Stimulated activated memory B cell treated with anti-CD40 and anti-IgM and Interleukin-4, amounts not matched to agents 10 μg/mL and 1 μg/mL and 100 μg/mL, for 72 hours (primary cell): ENCODE data around the gene ACTL7B.

Source experiments
- ATAC-seq: fragments of 150-1000 bp; cut with Tn5 transposase; 2 replicates; pipeline ENCODE4 v1.10.0; 2021
- H3K27ac Mint-ChIP-seq: one replicate; pipeline ENCODE4 v1.8.0; 2022; ENCODE audit warnings: mild to moderate bottlenecking, mixed read lengths
- H3K27me3 Mint-ChIP-seq: one replicate; pipeline ENCODE4 v1.8.0; 2022; ENCODE audit warnings: mixed read lengths
- H3K36me3 Mint-ChIP-seq: one replicate; pipeline ENCODE4 v1.8.0; 2022; ENCODE audit warnings: mixed read lengths
- H3K4me1 Mint-ChIP-seq: one replicate; pipeline ENCODE4 v1.8.0; 2022; ENCODE audit warnings: mixed read lengths
- H3K4me3 Mint-ChIP-seq: one replicate; pipeline ENCODE4 v1.8.0; 2022; ENCODE audit warnings: mild to moderate bottlenecking, moderate library complexity, mixed read lengths
- H3K9me3 Mint-ChIP-seq: one replicate; pipeline ENCODE4 v1.8.0; 2022; ENCODE audit warnings: mixed read lengths

ACTL7B gene

DNA sequence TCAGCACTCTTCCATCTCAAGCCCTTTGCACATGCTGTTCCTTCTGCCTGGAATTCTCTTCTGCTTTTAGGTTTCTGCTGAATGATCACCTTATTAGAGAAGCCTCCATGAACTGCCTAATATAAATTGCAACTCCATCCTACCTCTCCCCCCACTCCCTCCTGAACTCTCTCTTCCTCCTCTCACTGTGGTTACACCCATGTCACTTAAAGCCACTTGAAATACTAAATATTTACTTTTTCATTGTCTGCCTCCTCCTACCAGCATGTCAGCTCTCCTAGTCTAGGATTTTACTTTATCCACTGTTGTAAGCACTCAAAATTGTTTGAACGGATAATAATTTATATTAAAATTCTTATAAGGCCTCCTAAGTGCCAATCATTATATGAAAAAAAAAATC is 43.8 kb downstream of the ACTL7B start:
- no peak for ATAC-seq
- Mint-ChIP-seq H3K9me3 (no peaks in the 10 kb centered on the region), H3K36me3 (no peaks in the 10 kb centered on the region), H3K4me1 (peaks cover 11% of the 10 kb centered on the region), H3K4me3 (no peak overlapping the region), H3K27ac (no peak overlapping the region), H3K27me3 (peaks cover 8% of the 10 kb centered on the region)

DNA sequence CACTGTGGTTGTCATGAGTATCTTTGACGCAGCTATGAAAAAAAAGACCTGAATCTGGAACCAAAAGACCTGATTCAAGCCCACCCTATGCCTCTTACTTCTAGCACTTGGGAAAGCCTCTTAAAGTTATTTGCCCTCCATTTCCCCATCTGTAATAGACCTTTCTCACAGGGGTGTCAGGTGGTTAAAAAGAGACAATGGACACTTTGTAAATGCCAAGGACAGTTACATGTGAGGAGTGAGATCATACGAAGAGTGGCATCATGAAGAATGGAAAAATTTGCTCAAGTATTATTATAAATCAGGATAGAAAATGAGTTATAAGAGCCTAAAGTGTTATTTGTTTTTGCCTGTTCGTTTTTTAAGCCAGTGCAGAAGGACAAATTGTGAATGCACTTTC is 46.5 kb downstream of the ACTL7B start:
- Mint-ChIP-seq H3K27me3 (peaks cover 11% of the 10 kb centered on the region), H3K27ac (no peak overlapping the region)
- ATAC-seq, result no peak

More for the DNA sequence above, 46.5 kb downstream of the ACTL7B start:
- H3K4me1 Mint-ChIP-seq, result no peaks in the 10 kb centered on the region
- no peaks in the 10 kb centered on the region for H3K36me3 Mint-ChIP-seq
- H3K4me3 Mint-ChIP-seq, result no peak overlapping the region
- no peaks in the 10 kb centered on the region for H3K9me3 Mint-ChIP-seq
